OCI-LY3 (cell line): Measurements from ENCODE around the gene RFX2.

Experiments used
- H2AFZ ChIP-seq: fragments of 200-600, 300-600 bp; shearing (Covaris generic); 2 replicates; pipeline ENCODE4 v1.6.0; 2014; ENCODE audit warnings: antibody characterized with exemption, low read depth, low read length
- H3K27ac ChIP-seq: fragments of 200-600, 300-600 bp; sonication (generic); 2 replicates; pipeline ENCODE4 v1.5.1; 2014; ENCODE audit warnings: mild to moderate bottlenecking, low read length, moderate library complexity, mixed read lengths
- H3K27me3 ChIP-seq: fragments of 200-600, 300-600 bp; sonication (generic); 2 replicates; pipeline ENCODE4 v1.6.1; 2014; ENCODE audit warnings: low read depth, low read length, mixed read lengths
- H3K36me3 ChIP-seq: fragments of 200-600, 300-600 bp; sonication (generic); replicated peaks from 2 replicates; pipeline ENCODE3; 2014; ENCODE audit warnings: low read depth, low read length, mixed read lengths
- H3K4me1 ChIP-seq: fragments of 300-600, 200-600 bp; sonication (generic); 2 replicates; pipeline ENCODE4 v1.6.1; 2014; ENCODE audit warnings: low read length, mixed read lengths
- H3K4me2 ChIP-seq: fragments of 200-600, 300-600 bp; sonication (generic); 2 replicates; pipeline ENCODE4 v1.6.1; 2014; ENCODE audit warnings: low read length, mixed read lengths
- H3K4me3 ChIP-seq: fragments of 300-600, 200-600 bp; sonication (generic); 2 replicates; pipeline ENCODE4 v1.5.1; 2014; ENCODE audit warnings: antibody characterized with exemption, mild to moderate bottlenecking, low read length, moderate library complexity
- H3K79me2 ChIP-seq: fragments of 300-600, 200-600 bp; shearing (Covaris generic); 2 replicates; pipeline ENCODE4 v1.6.1; 2014; ENCODE audit warnings: mild to moderate bottlenecking, low read length, mixed read lengths
- H3K9ac ChIP-seq: fragments of 300-600, 200-600 bp; shearing (Covaris generic); 2 replicates; pipeline ENCODE4 v1.6.0; 2014; ENCODE audit warnings: mild to moderate bottlenecking, low read length, moderate library complexity
- H3K9me3 ChIP-seq: fragments of 200-600, 300-600 bp; shearing (Covaris generic); 2 replicates; pipeline ENCODE4 v1.6.1; 2014; ENCODE audit warnings: low read length, mixed read lengths; ENCODE audit not compliant: insufficient read depth
- H4K20me1 ChIP-seq: fragments of 200-600, 300-600 bp; sonication (generic); 2 replicates; pipeline ENCODE4 v1.6.1; 2016; ENCODE audit warnings: low read length, mixed read lengths; ENCODE audit not compliant: insufficient read depth
- EZH2phosphoT487 ChIP-seq: fragments of 200-600 bp; shearing (Covaris generic); IDR thresholded peaks from 2 replicates; pipeline ENCODE4 v1.6.1; 2018; ENCODE audit warnings: antibody characterized with exemption, mixed run types, low read depth
- TF ChIP-seq, protein P1 (sequence below): fragments of 200-600, 300-600 bp; sonication (generic); IDR thresholded peaks from 2 replicates; pipeline ENCODE4 v1.5.1; 2014; ENCODE audit warnings: antibody characterized with exemption, low read length, low read depth

Gene RFX2

DNA sequence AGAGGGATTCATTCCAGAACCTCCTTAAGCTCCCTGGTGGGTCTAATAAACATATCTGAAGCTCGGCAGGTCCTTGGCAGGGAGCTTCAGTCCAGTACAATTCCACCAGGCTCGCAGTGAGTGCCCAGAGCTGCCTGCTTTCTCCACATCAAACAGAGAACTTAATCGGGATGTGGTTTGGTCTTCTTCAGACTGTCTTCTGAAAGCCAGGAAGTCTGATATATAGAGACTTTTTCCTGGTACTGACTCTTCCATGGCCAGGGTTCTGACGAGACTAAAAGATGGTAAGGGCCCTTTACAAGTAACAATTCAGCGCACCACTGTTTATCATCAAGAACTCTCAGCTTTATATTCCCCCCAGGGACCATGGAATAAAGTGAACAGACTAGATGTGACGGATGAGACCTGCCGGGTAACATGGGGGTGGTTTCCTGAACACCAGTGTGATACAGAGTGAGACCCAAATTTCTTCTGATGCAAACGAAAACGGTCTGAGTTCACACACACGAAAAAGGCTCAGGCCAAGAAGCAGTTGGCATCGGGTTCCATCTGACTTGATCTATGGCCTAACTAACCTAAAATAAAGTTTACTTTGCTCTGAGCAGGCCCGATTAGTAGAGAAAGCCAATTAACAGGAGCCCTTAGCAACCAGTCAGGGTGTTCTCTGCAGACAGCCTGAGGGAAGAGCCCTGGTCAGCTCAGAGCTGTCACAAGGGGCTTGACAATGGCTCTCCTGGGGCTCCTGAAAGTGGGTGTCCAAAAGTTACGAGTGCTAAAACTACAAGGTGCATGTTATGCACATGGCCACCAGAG is 161.3 kb downstream of the RFX2 start:
- no peak overlapping the region for H2AFZ ChIP-seq
- no peak overlapping the region for H3K27ac ChIP-seq
- H3K4me1 ChIP-seq: peaks cover 46% of the 10 kb centered on the region
- peaks cover 47% of the 10 kb centered on the region for H3K36me3 ChIP-seq
- no peaks in the 10 kb centered on the region for H3K9me3 ChIP-seq
- no peaks in the 10 kb centered on the region for H3K27me3 ChIP-seq
- peaks cover 85% of the 10 kb centered on the region for H4K20me1 ChIP-seq
- H3K4me3 ChIP-seq: no peak overlapping the region
- peaks cover 98% of the 10 kb centered on the region for H3K79me2 ChIP-seq
- no peak for TF ChIP-seq EZH2phosphoT487
- TF ChIP-seq, protein P1, sequence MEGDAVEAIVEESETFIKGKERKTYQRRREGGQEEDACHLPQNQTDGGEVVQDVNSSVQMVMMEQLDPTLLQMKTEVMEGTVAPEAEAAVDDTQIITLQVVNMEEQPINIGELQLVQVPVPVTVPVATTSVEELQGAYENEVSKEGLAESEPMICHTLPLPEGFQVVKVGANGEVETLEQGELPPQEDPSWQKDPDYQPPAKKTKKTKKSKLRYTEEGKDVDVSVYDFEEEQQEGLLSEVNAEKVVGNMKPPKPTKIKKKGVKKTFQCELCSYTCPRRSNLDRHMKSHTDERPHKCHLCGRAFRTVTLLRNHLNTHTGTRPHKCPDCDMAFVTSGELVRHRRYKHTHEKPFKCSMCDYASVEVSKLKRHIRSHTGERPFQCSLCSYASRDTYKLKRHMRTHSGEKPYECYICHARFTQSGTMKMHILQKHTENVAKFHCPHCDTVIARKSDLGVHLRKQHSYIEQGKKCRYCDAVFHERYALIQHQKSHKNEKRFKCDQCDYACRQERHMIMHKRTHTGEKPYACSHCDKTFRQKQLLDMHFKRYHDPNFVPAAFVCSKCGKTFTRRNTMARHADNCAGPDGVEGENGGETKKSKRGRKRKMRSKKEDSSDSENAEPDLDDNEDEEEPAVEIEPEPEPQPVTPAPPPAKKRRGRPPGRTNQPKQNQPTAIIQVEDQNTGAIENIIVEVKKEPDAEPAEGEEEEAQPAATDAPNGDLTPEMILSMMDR: no peak
- H3K9ac ChIP-seq: no peak overlapping the region
- H3K4me2 ChIP-seq: no peak overlapping the region

DNA sequence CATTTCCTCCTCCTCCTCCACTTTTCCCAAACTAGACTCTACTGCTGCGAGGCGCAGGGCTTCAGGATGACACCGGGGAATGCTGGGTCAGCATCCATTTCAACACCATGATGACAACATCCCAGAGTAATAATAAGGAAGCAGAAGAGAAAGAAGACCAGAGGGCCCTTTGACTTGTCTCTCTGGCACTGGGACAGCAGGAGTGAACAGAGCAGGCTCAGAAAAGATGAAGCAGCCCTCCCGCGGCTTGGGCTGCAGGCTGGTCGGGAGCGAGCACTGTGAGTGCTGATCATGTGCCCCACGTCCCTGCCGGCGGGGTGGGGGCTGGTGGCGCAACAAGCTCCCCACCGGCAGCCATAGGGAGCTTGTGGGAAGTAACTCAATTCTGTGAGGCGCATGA is 162.9 kb downstream of the RFX2 start:
- Histone ChIP-seq H3K36me3 (peaks cover 57% of the 10 kb centered on the region), H3K27me3 (no peaks in the 10 kb centered on the region), H4K20me1 (peaks cover 84% of the 10 kb centered on the region), H2AFZ (no peak overlapping the region), H3K4me1 (peaks cover 33% of the 10 kb centered on the region), H3K4me3 (no peak overlapping the region), H3K9ac (no peak overlapping the region), H3K4me2 (no peak overlapping the region), H3K27ac (no peak overlapping the region), H3K9me3 (no peaks in the 10 kb centered on the region), H3K79me2 (peaks cover 97% of the 10 kb centered on the region)
- TF ChIP-seq, protein P1: no peak
- TF ChIP-seq EZH2phosphoT487: no peak

DNA sequence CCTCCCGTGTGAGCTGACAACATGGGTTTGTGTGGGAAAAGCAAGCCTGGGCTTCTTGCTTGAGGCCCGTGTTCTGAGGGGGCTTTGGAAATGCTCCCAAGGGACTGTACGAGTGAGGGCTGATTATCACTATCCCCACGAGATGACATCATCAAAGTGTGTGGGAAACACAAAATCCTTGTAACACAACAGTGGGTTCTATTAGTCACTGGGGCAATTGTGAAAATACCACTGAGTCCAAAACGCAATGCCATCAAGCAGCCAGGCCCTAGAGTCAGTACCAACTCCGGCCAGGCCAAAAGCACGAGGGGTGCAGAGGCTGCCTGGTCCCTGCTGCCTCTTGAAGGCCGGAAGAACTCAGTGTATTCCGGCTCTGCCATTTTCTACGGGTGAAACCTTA is 166.7 kb downstream of the RFX2 start:
- Histone ChIP-seq H3K79me2 (peaks cover 87% of the 10 kb centered on the region), H3K27me3 (no peaks in the 10 kb centered on the region), H4K20me1 (peaks cover 73% of the 10 kb centered on the region), H3K9ac (no peak overlapping the region), H3K9me3 (no peaks in the 10 kb centered on the region), H3K4me2 (no peak overlapping the region), H2AFZ (no peak overlapping the region), H3K4me1 (no peaks in the 10 kb centered on the region), H3K4me3 (no peak overlapping the region), H3K27ac (no peak overlapping the region), H3K36me3 (peaks cover 59% of the 10 kb centered on the region)
- no peak for TF ChIP-seq EZH2phosphoT487
- TF ChIP-seq, protein P1: no peak
